ENCODE measurements around the gene USP15.

USP15 gene

GRCh38 chr12:62259993-62260732 is at the start of gene USP15:
USP15 (plus strand) TSS chr12:62260404; CDS start chr12:62260415, 11 bp downstream.
- Histone ChIP-seq H3K4me3 (ENCODE audit: low read length) (peak within 1 kb of the TSS; percentile 70), H3K36me3 (ENCODE audit: control insufficient read depth, insufficient read depth, low read length) (no peaks in the 10 kb centered on the region), H3K4me1 (ENCODE audit: control insufficient read depth, insufficient read depth, low read length) (no peaks in the 10 kb centered on the region; the same call in 1 of the 2 replicates), H3K27me3 (ENCODE audit: control insufficient read depth, insufficient read depth, low read length) (no peaks in the 10 kb centered on the region), H3K9me3 (ENCODE audit: control insufficient read depth, insufficient read depth, low read length) (no peaks in the 10 kb centered on the region), H3K27ac (ENCODE audit: low read length) (no peak within 1 kb of the TSS)
- no CpG with 5 or more reads among the region's 61 CpGs for WGBS (ENCODE audit: insufficient coverage, insufficient read length)
- peak; percentile 86 for DNase-seq (ENCODE audit: low read depth, low spot score)

GRCh38 chr12:62210422-62210821 is 49.8 kb upstream of the USP15 start:
- WGBS (ENCODE audit: insufficient coverage, insufficient read length): 100% methylated on average over 2 of the region's 7 CpGs
- H3K4me1 ChIP-seq (ENCODE audit: control insufficient read depth, insufficient read depth, low read length): no peaks in the 10 kb centered on the region
- no peaks in the 10 kb centered on the region for H3K9me3 ChIP-seq (ENCODE audit: control insufficient read depth, insufficient read depth, low read length)
- H3K36me3 ChIP-seq (ENCODE audit: control insufficient read depth, insufficient read depth, low read length): no peaks in the 10 kb centered on the region
- no peak overlapping the region for H3K27ac ChIP-seq (ENCODE audit: low read length)
- H3K27me3 ChIP-seq (ENCODE audit: control insufficient read depth, insufficient read depth, low read length): no peaks in the 10 kb centered on the region
- no peak overlapping the region for H3K4me3 ChIP-seq (ENCODE audit: low read length)
- no peak for DNase-seq (ENCODE audit: low read depth, low spot score)

- Histone ChIP-seq H3K4me1 (ENCODE audit: control insufficient read depth, insufficient read depth, low read length) (no peaks in the 10 kb centered on the region), H3K27me3 (ENCODE audit: control insufficient read depth, insufficient read depth, low read length) (no peaks in the 10 kb centered on the region), H3K9me3 (ENCODE audit: control insufficient read depth, insufficient read depth, low read length) (no peaks in the 10 kb centered on the region), H3K27ac (ENCODE audit: low read length) (no peak overlapping the region), H3K36me3 (ENCODE audit: control insufficient read depth, insufficient read depth, low read length) (no peaks in the 10 kb centered on the region), H3K4me3 (ENCODE audit: low read length) (no peak overlapping the region)
- DNase-seq (ENCODE audit: low read depth, low spot score): no peak
- no CpG with 5 or more reads among the region's 4 CpGs for WGBS (ENCODE audit: insufficient coverage, insufficient read length)
Measured at GRCh38 chr12:62211510-62211909, 48.7 kb upstream of the USP15 start.

- Histone ChIP-seq H3K4me3 (ENCODE audit: low read length) (no peak overlapping the region), H3K9me3 (ENCODE audit: control insufficient read depth, insufficient read depth, low read length) (no peaks in the 10 kb centered on the region), H3K27me3 (ENCODE audit: control insufficient read depth, insufficient read depth, low read length) (no peaks in the 10 kb centered on the region), H3K36me3 (ENCODE audit: control insufficient read depth, insufficient read depth, low read length) (no peaks in the 10 kb centered on the region), H3K27ac (ENCODE audit: low read length) (no peak overlapping the region), H3K4me1 (ENCODE audit: control insufficient read depth, insufficient read depth, low read length) (no peaks in the 10 kb centered on the region)
- no peak for DNase-seq (ENCODE audit: low read depth, low spot score)
Measured at GRCh38 chr12:62214846-62215245, 45.4 kb upstream of the USP15 start.

- H3K27ac ChIP-seq (ENCODE audit: low read length): no peak overlapping the region
- H3K9me3 ChIP-seq (ENCODE audit: control insufficient read depth, insufficient read depth, low read length): no peaks in the 10 kb centered on the region
- H3K4me1 ChIP-seq (ENCODE audit: control insufficient read depth, insufficient read depth, low read length): no peaks in the 10 kb centered on the region
- H3K27me3 ChIP-seq (ENCODE audit: control insufficient read depth, insufficient read depth, low read length): no peaks in the 10 kb centered on the region
- no peak for DNase-seq (ENCODE audit: low read depth, low spot score)
- no CpG with 5 or more reads among the region's 2 CpGs for WGBS (ENCODE audit: insufficient coverage, insufficient read length)
- no peaks in the 10 kb centered on the region for H3K36me3 ChIP-seq (ENCODE audit: control insufficient read depth, insufficient read depth, low read length)
- no peak overlapping the region for H3K4me3 ChIP-seq (ENCODE audit: low read length)
Measured at GRCh38 chr12:62215506-62215905, 44.7 kb upstream of the USP15 start.

GRCh38 chr12:62217466-62218194 is 42.6 kb upstream of the USP15 start:
- no peak overlapping the region for H3K27ac ChIP-seq (ENCODE audit: low read length)
- WGBS (ENCODE audit: insufficient coverage, insufficient read length): no CpG with 5 or more reads among the region's 6 CpGs
- no peaks in the 10 kb centered on the region for H3K27me3 ChIP-seq (ENCODE audit: control insufficient read depth, insufficient read depth, low read length)

GRCh38 chr12:62221107-62221506 is 39.1 kb upstream of the USP15 start:
- Histone ChIP-seq H3K4me1 (ENCODE audit: control insufficient read depth, insufficient read depth, low read length) (no peaks in the 10 kb centered on the region), H3K9me3 (ENCODE audit: control insufficient read depth, insufficient read depth, low read length) (no peaks in the 10 kb centered on the region), H3K4me3 (ENCODE audit: low read length) (no peak overlapping the region), H3K27me3 (ENCODE audit: control insufficient read depth, insufficient read depth, low read length) (no peaks in the 10 kb centered on the region), H3K27ac (ENCODE audit: low read length) (no peak overlapping the region), H3K36me3 (ENCODE audit: control insufficient read depth, insufficient read depth, low read length) (no peaks in the 10 kb centered on the region)
- DNase-seq (ENCODE audit: low read depth, low spot score): no peak

More at GRCh38 chr12:62217466-62218194, 42.6 kb upstream of the USP15 start:
- Histone ChIP-seq H3K9me3 (ENCODE audit: control insufficient read depth, insufficient read depth, low read length) (no peaks in the 10 kb centered on the region), H3K36me3 (ENCODE audit: control insufficient read depth, insufficient read depth, low read length) (no peaks in the 10 kb centered on the region), H3K4me1 (ENCODE audit: control insufficient read depth, insufficient read depth, low read length) (no peaks in the 10 kb centered on the region), H3K4me3 (ENCODE audit: low read length) (no peak overlapping the region)
- DNase-seq (ENCODE audit: low read depth, low spot score): no peak

- Histone ChIP-seq H3K4me3 (ENCODE audit: low read length) (no peak overlapping the region), H3K27ac (ENCODE audit: low read length) (no peak overlapping the region), H3K36me3 (ENCODE audit: control insufficient read depth, insufficient read depth, low read length) (no peaks in the 10 kb centered on the region), H3K9me3 (ENCODE audit: control insufficient read depth, insufficient read depth, low read length) (no peaks in the 10 kb centered on the region), H3K4me1 (ENCODE audit: control insufficient read depth, insufficient read depth, low read length) (no peaks in the 10 kb centered on the region), H3K27me3 (ENCODE audit: control insufficient read depth, insufficient read depth, low read length) (no peaks in the 10 kb centered on the region)
- DNase-seq (ENCODE audit: low read depth, low spot score): no peak
- WGBS (ENCODE audit: insufficient coverage, insufficient read length): no CpG with 5 or more reads among the region's 3 CpGs
Measured at GRCh38 chr12:62224601-62225000, 35.6 kb upstream of the USP15 start.

- WGBS (ENCODE audit: insufficient coverage, insufficient read length): no CpG with 5 or more reads among the region's 2 CpGs
- no peak overlapping the region for H3K27ac ChIP-seq (ENCODE audit: low read length)
- H3K36me3 ChIP-seq (ENCODE audit: control insufficient read depth, insufficient read depth, low read length): no peaks in the 10 kb centered on the region
- H3K27me3 ChIP-seq (ENCODE audit: control insufficient read depth, insufficient read depth, low read length): no peaks in the 10 kb centered on the region
- no peak overlapping the region for H3K4me3 ChIP-seq (ENCODE audit: low read length)
- H3K9me3 ChIP-seq (ENCODE audit: control insufficient read depth, insufficient read depth, low read length): no peaks in the 10 kb centered on the region
- DNase-seq (ENCODE audit: low read depth, low spot score): no peak
- H3K4me1 ChIP-seq (ENCODE audit: control insufficient read depth, insufficient read depth, low read length): no peaks in the 10 kb centered on the region
Measured at GRCh38 chr12:62227091-62227490, 33.1 kb upstream of the USP15 start.

- Histone ChIP-seq H3K36me3 (ENCODE audit: control insufficient read depth, insufficient read depth, low read length) (no peaks in the 10 kb centered on the region), H3K27ac (ENCODE audit: low read length) (no peak overlapping the region), H3K9me3 (ENCODE audit: control insufficient read depth, insufficient read depth, low read length) (no peaks in the 10 kb centered on the region), H3K4me1 (ENCODE audit: control insufficient read depth, insufficient read depth, low read length) (no peaks in the 10 kb centered on the region), H3K4me3 (ENCODE audit: low read length) (no peak overlapping the region), H3K27me3 (ENCODE audit: control insufficient read depth, insufficient read depth, low read length) (no peaks in the 10 kb centered on the region)
- no CpG with 5 or more reads among the region's 2 CpGs for WGBS (ENCODE audit: insufficient coverage, insufficient read length)
- DNase-seq (ENCODE audit: low read depth, low spot score): no peak
Measured at GRCh38 chr12:62230652-62231051, 29.6 kb upstream of the USP15 start.
